Measurements from ENCODE around the gene ACKR4.

- TF ChIP-seq SRF (IDR thresholded peaks at IDR 0.05; ENCODE audit: low read depth, low read length) (no peak), SIN3A (conservative IDR thresholded peaks at IDR 0.05 in 1 of 2, IDR thresholded peaks at IDR 0.05 in 1 of 2; ENCODE audit: low read depth in 1 of 2, low read length in 2 of 2) (no peak), USF2 (IDR thresholded peaks at IDR 0.05; ENCODE audit: low read length) (no peak)
These were observed 42.6 kb upstream of the ACKR4 start for GRCh38 chr3:132554437-132554836.
